ENCODE measurements around the gene COMMD8. TPM values are rescaled to one million over a fixed set of nuclear protein-coding genes. Genes with fewer than 3 reads are reported as not detected.

Gene COMMD8
- total RNA-seq, 6 experiments from 2014 or later: 4.5 to 9.2 (median 7.0) TPM

DNA sequence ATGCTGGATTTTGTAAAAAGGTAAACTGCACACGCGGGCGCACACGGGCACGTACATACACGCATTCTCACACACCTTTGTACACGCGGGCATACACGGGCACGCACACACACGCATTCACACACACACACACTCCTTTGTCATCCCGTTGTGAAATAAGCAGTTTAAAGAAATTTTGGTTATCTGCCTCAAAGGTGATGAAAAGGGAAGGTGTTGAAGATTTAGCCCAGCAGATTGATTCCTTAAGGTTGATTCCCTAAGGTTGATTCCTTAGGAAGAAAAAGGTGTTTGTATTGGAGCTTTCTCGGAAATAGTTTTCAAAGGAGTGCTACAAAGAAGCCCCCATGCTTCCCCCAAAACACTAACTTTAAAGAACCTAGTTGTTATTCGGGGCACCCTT lies 22.3 kb upstream of the COMMD8 start:
- H3K27me3 ChIP-seq: no peaks in the 10 kb centered on the region
- intact Hi-C loops (cut with DNase I): no loop called here
- peak in 3 of 4 donors; percentile 5 to 31 (median 18) for ATAC-seq
- peaks cover 0 to 6% (median 1%) of the 10 kb centered on the region in 4 donors for H3K4me1 ChIP-seq
- no peaks in the 10 kb centered on the region for H3K36me3 ChIP-seq
- DNase-seq: no peak
- under 1% methylated on average over 8 of the region's 14 CpGs for WGBS (ENCODE audit: insufficient coverage, low coverage, low lambda C conversion rate, missing lambda C conversion rate)
- peak overlapping the region; percentile 46 to 67 (median 62) for H3K4me3 ChIP-seq
- H3K9me3 ChIP-seq: no peaks in the 10 kb centered on the region
- H3K27ac ChIP-seq: peak overlapping the region; percentile 82 to 89 (median 87)
- TF ChIP-seq POLR2A (IDR thresholded peaks at IDR 0.05): no peak
- TF ChIP-seq CTCF (IDR thresholded peaks at IDR 0.05): no peak

DNA sequence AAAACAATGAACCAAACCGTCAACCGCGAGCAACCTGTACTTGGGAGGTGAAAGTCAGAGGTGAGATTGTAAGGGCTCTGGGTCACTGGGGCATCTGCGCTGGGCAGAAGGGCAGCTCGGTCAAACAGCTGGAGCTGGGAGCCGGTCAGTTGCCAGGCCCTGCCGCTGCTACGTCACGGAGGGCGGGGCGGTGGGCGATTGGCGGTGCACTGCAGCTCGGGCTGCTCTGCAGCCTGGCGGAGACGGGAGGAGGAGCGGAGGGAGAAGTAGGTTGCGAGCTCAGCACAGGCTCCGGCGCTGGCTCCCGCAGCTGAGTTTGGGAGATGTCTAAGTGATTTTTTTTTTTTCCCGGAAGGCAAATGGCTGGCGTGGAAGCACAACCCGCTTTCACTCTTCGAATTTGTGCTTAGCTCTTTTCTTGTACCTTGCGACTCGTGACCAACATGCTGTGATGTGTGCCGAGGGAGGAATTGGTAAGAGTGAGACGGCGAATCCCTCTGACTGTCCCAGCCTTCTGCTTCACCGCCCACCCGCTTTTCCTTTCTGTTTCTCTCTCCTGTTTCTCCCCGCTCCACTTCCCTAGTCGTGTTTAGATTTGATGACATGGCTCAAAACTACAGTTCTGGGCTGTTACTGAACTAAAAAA lies 21.7 kb upstream of the COMMD8 start, which contains the start of gene ATP10D:
ATP10D (plus strand) TSS at position 229 of the 646 bp plus-strand sequence. CDS start 27,266 bp downstream, outside the sequence.
- Histone ChIP-seq H3K4me1 (peaks cover 0 to 6% (median 1%) of the 10 kb centered on the region in 4 donors), H3K36me3 (no peaks in the 10 kb centered on the region), H3K27ac (peak within 1 kb of the TSS; percentile 82 to 89 (median 87)), H3K4me3 (peak within 1 kb of the TSS; percentile 46 to 67 (median 62)), H3K27me3 (no peaks in the 10 kb centered on the region), H3K9me3 (no peaks in the 10 kb centered on the region)
- WGBS (ENCODE audit: insufficient coverage, low coverage, low lambda C conversion rate, missing lambda C conversion rate): 0% methylated on average over 24 of the region's 34 CpGs
- TF ChIP-seq CTCF (IDR thresholded peaks at IDR 0.05) (peak in 2 of 4 donors; percentile 4 to 18), POLR2A (IDR thresholded peaks at IDR 0.05) (peak; percentile 86)
- intact Hi-C loops (cut with DNase I): no loop called here
- ATAC-seq (peak; percentile 99 to 100 (median 100)), DNase-seq (peak; percentile 98 to 99 (median 99))

DNA sequence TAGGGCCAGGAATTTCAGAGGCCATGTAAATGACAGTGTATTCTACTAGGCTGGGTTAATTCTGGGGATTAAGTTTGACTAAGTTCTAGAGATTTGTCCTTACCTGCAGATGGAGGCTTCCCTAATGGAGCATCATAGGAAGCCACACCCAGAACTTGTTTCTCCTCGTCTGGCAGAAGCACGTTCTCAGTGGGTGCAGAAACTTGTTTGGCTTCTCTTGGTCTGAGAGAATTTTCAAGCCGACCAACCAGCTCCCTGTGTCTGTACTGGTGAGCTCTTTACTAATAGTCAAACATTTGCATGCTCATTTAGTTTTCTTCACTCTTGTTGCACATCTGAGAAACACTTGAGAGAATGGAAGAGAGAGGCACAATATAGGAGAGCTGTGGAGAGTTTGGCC lies 20.7 kb upstream of the COMMD8 start:
- DNase-seq (no peak), ATAC-seq (no peak)
- TF ChIP-seq CTCF (IDR thresholded peaks at IDR 0.05): no peak
- intact Hi-C loops (cut with DNase I): no loop called here
- Histone ChIP-seq H3K9me3 (no peaks in the 10 kb centered on the region), H3K27ac (no peak overlapping the region), H3K4me1 (peaks cover 0 to 6% (median 1%) of the 10 kb centered on the region in 4 donors), H3K4me3 (no peak overlapping the region), H3K36me3 (no peaks in the 10 kb centered on the region), H3K27me3 (no peaks in the 10 kb centered on the region)
- WGBS (ENCODE audit: insufficient coverage, low coverage, low lambda C conversion rate, missing lambda C conversion rate): 60% methylated on average over 2 of the region's 3 CpGs

DNA sequence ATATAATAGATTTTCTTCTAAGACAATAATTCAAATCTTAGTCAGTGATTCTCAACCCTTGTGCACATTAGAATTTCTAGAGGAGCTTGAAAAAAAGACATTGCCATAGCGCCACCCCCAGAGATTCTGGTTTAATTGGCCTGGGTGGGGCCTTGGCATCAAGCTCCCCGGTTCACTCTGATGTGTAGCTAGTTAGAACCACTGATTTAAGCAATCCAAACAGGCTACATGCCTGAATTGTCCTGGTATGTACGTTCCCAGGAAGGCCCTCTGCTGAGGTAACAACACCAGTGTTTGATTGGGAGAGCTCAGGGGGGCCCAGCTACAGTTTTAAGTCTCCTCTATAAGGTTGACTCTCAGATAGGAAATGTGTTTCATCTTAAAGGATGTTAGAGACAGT lies 20.2 kb upstream of the COMMD8 start:
- intact Hi-C loops (cut with DNase I): no loop called here
- no peak for TF ChIP-seq POLR2A (IDR thresholded peaks at IDR 0.05)
- no peak for TF ChIP-seq CTCF (IDR thresholded peaks at IDR 0.05)
- ATAC-seq (no peak), DNase-seq (no peak)
- Histone ChIP-seq H3K4me3 (no peak overlapping the region), H3K36me3 (no peaks in the 10 kb centered on the region), H3K9me3 (no peaks in the 10 kb centered on the region), H3K4me1 (peaks cover 0 to 6% (median 1%) of the 10 kb centered on the region in 4 donors), H3K27me3 (no peaks in the 10 kb centered on the region), H3K27ac (no peak overlapping the region)
- WGBS (ENCODE audit: insufficient coverage, low coverage, low lambda C conversion rate, missing lambda C conversion rate): 91% methylated on average over 2 of the region's 3 CpGs
